ENCODE data around the gene CLIC6. TPM values are rescaled to one million over a fixed set of nuclear protein-coding genes. Genes with fewer than 3 reads are reported as not detected.

Gene CLIC6
- total and polyA plus RNA-seq, 2 of the 8 experiments (the other 6 are each of a cell fraction or from before 2014, with no cell fraction given): 0.42 to 1.3 TPM

DNA sequence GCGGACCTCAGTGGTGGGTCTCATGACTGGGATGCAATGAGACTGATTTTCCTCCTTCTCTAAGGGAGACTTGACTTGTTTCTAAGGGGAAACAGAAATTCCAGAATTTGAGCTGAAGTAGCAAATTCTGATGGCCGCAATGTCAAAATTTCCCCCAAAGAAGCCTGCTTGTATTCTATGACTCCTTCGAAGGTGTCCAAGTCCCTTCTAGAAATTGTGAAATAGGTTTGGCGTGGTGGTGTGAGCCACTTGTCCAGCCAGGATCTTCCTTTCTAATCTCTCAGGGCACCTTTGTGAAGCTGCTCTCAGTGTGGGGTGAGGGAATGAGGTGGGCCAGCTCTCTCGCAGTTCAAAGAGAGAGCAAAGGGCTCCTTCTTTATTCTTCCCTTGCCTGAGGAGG is 19.9 kb downstream of the CLIC6 start:
- ChIA-PET CTCF (ENCODE audit: partially characterized antibody) (interaction anchor here (1.2 to 1.7 kb wide), 3 partner anchors 11 to 33 kb away, joined by 3 to 4 read pairs (median 4); no protein-coding TSS in a partner anchor), POLR2A (ENCODE audit: partially characterized antibody) (no interaction called here)
- no peak overlapping the region for H3K23ac ChIP-seq (ENCODE audit: insufficient read length)
- no peak overlapping the region for H2BK12ac ChIP-seq (ENCODE audit: low read depth, low read length)
- H3K4ac ChIP-seq (replicated peaks; ENCODE audit: insufficient read length, low read depth, low read length): no peak overlapping the region
- no peak overlapping the region for H2BK20ac ChIP-seq (ENCODE audit: low read length)
- no peak overlapping the region for H3K14ac ChIP-seq (ENCODE audit: insufficient read length)
- no peaks in the 10 kb centered on the region for H3K36me3 ChIP-seq (ENCODE audit: control insufficient read depth in 2 of 4, insufficient read depth in 4 of 4, low read length in 3 of 4)
- WGBS, 2 experiments (ENCODE audit: extremely low coverage in 1 of 2, insufficient coverage in 1 of 2, insufficient read length in 1 of 2, insufficient replicate concordance in 2 of 2, low coverage in 1 of 2, low lambda C conversion rate in 2 of 2, missing lambda C conversion rate in 1 of 2): 88% methylated on average over 5 of the region's 5 CpGs; no CpG with 5 or more reads in 1 of the 2 experiments
- no peaks in the 10 kb centered on the region for H3K23me2 ChIP-seq (ENCODE audit: low read depth, low read length)
- no peak overlapping the region for H4K91ac ChIP-seq (replicated peaks; ENCODE audit: insufficient read length, low read length)
- H3K79me1 ChIP-seq (ENCODE audit: low read depth, low read length): no peaks in the 10 kb centered on the region
- no peaks in the 10 kb centered on the region for H3K79me2 ChIP-seq (ENCODE audit: control insufficient read depth in 1 of 2, insufficient read depth in 2 of 2, low read length in 2 of 2)
- DNase-seq (ENCODE audit: low read depth in 1 of 2, low spot score in 2 of 2): no peak
- no peak for FAIRE-seq
- H2AFZ ChIP-seq (ENCODE audit: low read length): no peak overlapping the region
- H3K27ac ChIP-seq (ENCODE audit: low read depth, low read length): no peak overlapping the region
- H4K20me1 ChIP-seq (replicated peaks in 1 of 2; ENCODE audit: control insufficient read depth in 1 of 2, insufficient read depth in 2 of 2, low read length in 2 of 2): no peaks in the 10 kb centered on the region
- H4K8ac ChIP-seq (ENCODE audit: extremely low read depth, insufficient read depth, low read length): no peak overlapping the region
- H4K5ac ChIP-seq (ENCODE audit: insufficient read length, low read depth, low read length): no peak overlapping the region
- no peak overlapping the region for H2BK120ac ChIP-seq (replicated peaks; ENCODE audit: low read depth, low read length)
- H2BK5ac ChIP-seq (ENCODE audit: low read depth, low read length): no peak overlapping the region
- TF ChIP-seq CHD2 (IDR thresholded peaks at IDR 0.05; ENCODE audit: low read length): no peak
- no peak for TF ChIP-seq CBX5 (IDR thresholded peaks at IDR 0.05; ENCODE audit: low read depth, low read length)
- TF ChIP-seq JUN (IDR thresholded peaks at IDR 0.05; ENCODE audit: low read depth, low read length): no peak
- TF ChIP-seq, protein P1, sequence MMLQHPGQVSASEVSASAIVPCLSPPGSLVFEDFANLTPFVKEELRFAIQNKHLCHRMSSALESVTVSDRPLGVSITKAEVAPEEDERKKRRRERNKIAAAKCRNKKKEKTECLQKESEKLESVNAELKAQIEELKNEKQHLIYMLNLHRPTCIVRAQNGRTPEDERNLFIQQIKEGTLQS (IDR thresholded peaks at IDR 0.05; ENCODE audit: insufficient read depth, low read depth, low read length): no peak
- no peak for TF ChIP-seq ZNF274 (IDR thresholded peaks at IDR 0.05; ENCODE audit: borderline replicate concordance, extremely low read depth, low read length)
- no peak for TF ChIP-seq SIN3A (conservative IDR thresholded peaks at IDR 0.05 in 1 of 2, IDR thresholded peaks at IDR 0.05 in 1 of 2; ENCODE audit: low read depth in 1 of 2, low read length in 2 of 2)
- TF ChIP-seq POLR2A (IDR thresholded peaks at IDR 0.05; ENCODE audit: control extremely low read depth in 1 of 2, low read depth in 2 of 2, low read length in 2 of 2): no peak
- no peak for TF ChIP-seq KDM5A (IDR thresholded peaks at IDR 0.05; ENCODE audit: low read length)
- TF ChIP-seq TAF7 (optimal IDR thresholded peaks at IDR 0.05; ENCODE audit: borderline replicate concordance, low read depth, low read length): no peak
- no peak for TF ChIP-seq MAX (IDR thresholded peaks at IDR 0.05)
- no peak for TF ChIP-seq CREB1 (IDR thresholded peaks at IDR 0.05)
- TF ChIP-seq MAFK (IDR thresholded peaks at IDR 0.05; ENCODE audit: low read depth, low read length): no peak
- TF ChIP-seq SRF (IDR thresholded peaks at IDR 0.05; ENCODE audit: low read depth, low read length): no peak
- H2AK5ac ChIP-seq (ENCODE audit: low read depth, low read length): no peak overlapping the region
- H3K4me1 ChIP-seq (replicated peaks in 1 of 4; ENCODE audit: control insufficient read depth in 3 of 4, insufficient read depth in 4 of 4, low read length in 3 of 4): peaks cover 0 to 10% (median 4%) of the 10 kb centered on the region in 4 experiments; a peak in 4 of 7 replicates
- no peak overlapping the region for H3K9ac ChIP-seq (replicated peaks in 1 of 4; ENCODE audit: extremely low read depth in 1 of 4, low read depth in 3 of 4, low read length in 3 of 4)
- no peak overlapping the region for H3K56ac ChIP-seq (replicated peaks; ENCODE audit: insufficient read length, low read depth, low read length)
- H2BK15ac ChIP-seq (ENCODE audit: low read length): no peak overlapping the region
- H3K4me3 ChIP-seq (ENCODE audit: extremely low read depth in 1 of 4, insufficient read depth in 2 of 4, low read depth in 3 of 4, low read length in 4 of 4): no peak overlapping the region
- H3K9me3 ChIP-seq (ENCODE audit: insufficient read depth in 2 of 2, low read depth in 1 of 2, low read length in 1 of 2): no peaks in the 10 kb centered on the region
- no peak overlapping the region for H3K4me2 ChIP-seq (ENCODE audit: insufficient read depth in 1 of 2, low read depth in 2 of 2, low read length in 2 of 2)
- H3K18ac ChIP-seq (ENCODE audit: extremely low read depth, low read length): no peak overlapping the region
- no peaks in the 10 kb centered on the region; a peak in 2 of 7 replicates for H3K27me3 ChIP-seq (replicated peaks in 1 of 4; ENCODE audit: control insufficient read depth in 3 of 4, extremely low read depth in 1 of 4, insufficient read depth in 3 of 4, low read length in 3 of 4)
